ENCODE results near the gene RIPK3.
"Not testable (repeated sequence)": the region's sequence is repeated elsewhere in the genome, so short reads cannot be mapped to it uniquely, and the experiment has no call there.

RIPK3 gene

GRCh38 chr14:24377657-24378056 is 37.9 kb upstream of the RIPK3 start:
- ATAC-seq (replicated peaks): no peak
- H3K36me3 Mint-ChIP-seq (ENCODE audit: insufficient read depth): no peaks in the 10 kb centered on the region
- H3K4me3 Mint-ChIP-seq: no peak overlapping the region
- H3K27me3 Mint-ChIP-seq: peaks cover 22 to 48% of the 10 kb centered on the region in 2 donors
- H3K4me1 Mint-ChIP-seq (ENCODE audit: low read depth in 2 of 2): no peaks in the 10 kb centered on the region
- no peaks in the 10 kb centered on the region for H3K9me3 Mint-ChIP-seq
- H3K27ac Mint-ChIP-seq: no peak overlapping the region
- DNase-seq: no peak

DNA sequence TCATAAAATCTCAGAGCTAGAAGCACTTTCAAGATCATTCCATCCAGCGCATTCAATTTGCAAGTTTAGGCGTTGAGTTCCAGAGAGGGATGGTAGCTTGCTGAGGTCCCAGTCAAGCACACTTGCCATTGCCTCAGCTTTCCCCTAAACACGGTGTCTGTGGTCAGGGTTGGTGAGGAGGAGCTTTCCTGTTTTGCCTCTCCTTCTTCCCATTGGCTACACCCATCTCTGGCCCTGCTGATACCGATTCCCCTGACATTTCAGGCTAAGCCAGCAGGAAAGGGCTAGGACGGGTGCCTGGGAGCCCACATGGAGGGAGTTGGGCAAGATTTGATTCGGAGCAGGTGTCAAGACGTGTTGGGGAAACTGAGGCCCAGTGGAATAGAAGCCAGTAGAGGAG is 37.3 kb upstream of the RIPK3 start:
- ATAC-seq (replicated peaks): no peak
- Mint-ChIP-seq H3K36me3 (ENCODE audit: insufficient read depth) (no peaks in the 10 kb centered on the region), H3K4me1 (ENCODE audit: low read depth in 2 of 2) (no peaks in the 10 kb centered on the region), H3K27me3 (peaks cover 22 to 54% of the 10 kb centered on the region in 2 donors), H3K4me3 (no peak overlapping the region), H3K9me3 (no peaks in the 10 kb centered on the region), H3K27ac (no peak overlapping the region)
- no peak for DNase-seq

DNA sequence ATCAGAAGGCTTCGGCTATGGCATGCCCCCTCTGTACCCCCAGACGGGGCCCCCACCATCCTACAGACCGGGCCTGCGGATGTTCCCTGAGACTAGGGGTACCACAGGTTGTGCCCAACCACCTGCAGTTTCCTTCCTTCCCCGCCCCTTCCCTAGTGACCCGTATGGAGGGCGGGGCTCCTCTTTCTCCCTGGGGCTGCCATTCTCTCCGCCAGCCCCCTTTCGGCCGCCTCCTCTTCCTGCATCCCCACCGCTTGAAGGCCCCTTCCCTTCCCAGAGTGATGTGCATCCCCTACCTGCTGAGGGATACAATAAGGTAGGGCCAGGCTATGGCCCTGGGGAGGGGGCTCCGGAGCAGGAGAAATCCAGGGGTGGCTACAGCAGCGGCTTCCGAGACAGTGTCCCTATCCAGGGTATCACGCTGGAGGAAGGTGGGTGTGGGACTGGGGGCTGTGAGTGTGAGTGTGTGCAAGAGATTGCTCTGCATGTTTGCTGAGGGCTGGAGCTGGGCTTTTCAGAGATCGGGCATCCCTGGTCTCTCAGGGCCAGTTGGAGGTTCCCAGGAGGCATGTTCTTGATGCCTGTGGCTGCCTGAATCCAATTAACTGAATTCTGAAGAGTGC is 36.8 kb upstream of the RIPK3 start:
- H3K4me1 Mint-ChIP-seq (ENCODE audit: low read depth in 2 of 2): no peaks in the 10 kb centered on the region

GRCh38 chr14:24372701-24373416 is 33.1 kb upstream of the RIPK3 start:
- ATAC-seq (replicated peaks): no peak
- Mint-ChIP-seq H3K9me3 (no peaks in the 10 kb centered on the region), H3K36me3 (ENCODE audit: insufficient read depth) (no peaks in the 10 kb centered on the region), H3K4me3 (no peak overlapping the region), H3K27me3 (peaks cover 35 to 75% of the 10 kb centered on the region in 2 donors), H3K4me1 (ENCODE audit: low read depth in 2 of 2) (peaks cover 5 to 9% of the 10 kb centered on the region in 2 donors), H3K27ac (no peak overlapping the region)
- no peak for DNase-seq

More for the DNA sequence above, 36.8 kb upstream of the RIPK3 start:
- Mint-ChIP-seq H3K27ac (no peak overlapping the region), H3K4me3 (no peak overlapping the region), H3K9me3 (no peaks in the 10 kb centered on the region), H3K27me3 (peaks cover 22 to 57% of the 10 kb centered on the region in 2 donors), H3K36me3 (ENCODE audit: insufficient read depth) (no peaks in the 10 kb centered on the region)
- ATAC-seq (replicated peaks) (no peak), DNase-seq (no peak)

DNA sequence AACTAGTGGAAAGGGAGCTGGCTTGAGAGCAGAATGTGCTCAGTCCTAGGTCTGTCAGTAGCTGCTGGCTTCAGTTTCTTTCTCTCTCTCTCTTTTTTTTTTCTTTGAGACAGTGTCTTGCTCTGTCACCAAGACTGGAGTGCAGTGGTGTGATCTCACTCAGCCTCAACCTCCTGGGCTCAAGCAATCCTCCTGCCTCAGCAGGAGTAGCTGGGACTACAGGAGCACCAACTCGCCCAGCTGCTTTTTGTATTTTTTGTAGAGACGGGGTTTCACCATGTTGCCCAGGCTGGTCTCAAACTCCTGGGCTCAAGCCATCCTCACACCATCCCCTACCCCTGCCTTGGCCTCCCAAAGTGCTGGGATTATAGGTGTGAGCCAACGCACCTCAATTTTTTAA is 31.8 kb upstream of the RIPK3 start:
- not testable (repeated sequence) for H3K4me3 Mint-ChIP-seq; ATAC-seq (replicated peaks); H3K27ac Mint-ChIP-seq; H3K36me3 Mint-ChIP-seq (ENCODE audit: insufficient read depth); H3K9me3 Mint-ChIP-seq; DNase-seq
- Mint-ChIP-seq H3K27me3 (peaks cover 47 to 76% of the 10 kb centered on the region in 2 donors), H3K4me1 (ENCODE audit: low read depth in 2 of 2) (peaks cover 16 to 20% of the 10 kb centered on the region in 2 donors)

DNA sequence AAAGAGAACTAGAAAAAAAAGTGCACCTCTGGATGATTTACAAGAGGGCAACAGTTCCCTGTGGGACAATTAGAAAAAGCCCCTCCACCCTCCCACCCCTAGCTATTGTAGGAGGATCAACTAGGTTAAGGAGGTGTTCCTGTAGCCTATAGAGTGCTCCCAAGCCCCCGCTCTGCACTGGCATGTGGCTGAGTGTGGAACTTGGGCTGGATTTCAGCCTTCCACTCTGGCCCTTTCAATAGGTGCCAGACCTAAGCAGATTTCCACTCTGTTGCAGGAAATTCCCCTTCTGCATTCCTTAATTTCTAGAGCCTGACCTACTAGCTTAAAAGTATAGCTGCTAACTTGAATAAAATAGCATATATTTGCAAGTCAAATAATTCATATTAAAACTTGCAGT is 31.0 kb upstream of the RIPK3 start:
- DNase-seq: no peak
- Mint-ChIP-seq H3K9me3 (no peaks in the 10 kb centered on the region), H3K4me3 (no peak overlapping the region), H3K4me1 (ENCODE audit: low read depth in 2 of 2) (peaks cover 21 to 23% of the 10 kb centered on the region in 2 donors), H3K27ac (no peak overlapping the region), H3K27me3 (peaks cover 52 to 76% of the 10 kb centered on the region in 2 donors), H3K36me3 (ENCODE audit: insufficient read depth) (no peaks in the 10 kb centered on the region)
- no peak for ATAC-seq (replicated peaks)

GRCh38 chr14:24369907-24370687 is 30.3 kb upstream of the RIPK3 start:
- Mint-ChIP-seq H3K4me3 (no peak overlapping the region), H3K36me3 (ENCODE audit: insufficient read depth) (no peaks in the 10 kb centered on the region), H3K4me1 (ENCODE audit: low read depth in 2 of 2) (peaks cover 25 to 26% of the 10 kb centered on the region in 2 donors), H3K27ac (no peak overlapping the region), H3K27me3 (peaks cover 53 to 76% of the 10 kb centered on the region in 2 donors), H3K9me3 (no peaks in the 10 kb centered on the region)
- DNase-seq (no peak), ATAC-seq (replicated peaks) (no peak)

GRCh38 chr14:24369463-24369862 is 29.7 kb upstream of the RIPK3 start:
- Mint-ChIP-seq H3K27ac (peak overlapping the region; percentile 20 to 54), H3K4me3 (peak overlapping the region; percentile 70 to 78), H3K4me1 (ENCODE audit: low read depth in 2 of 2) (peaks cover 25 to 26% of the 10 kb centered on the region in 2 donors), H3K27me3 (peaks cover 53 to 78% of the 10 kb centered on the region in 2 donors), H3K9me3 (no peaks in the 10 kb centered on the region), H3K36me3 (ENCODE audit: insufficient read depth) (no peaks in the 10 kb centered on the region)
- no peak for ATAC-seq (replicated peaks)
- DNase-seq: no peak

DNA sequence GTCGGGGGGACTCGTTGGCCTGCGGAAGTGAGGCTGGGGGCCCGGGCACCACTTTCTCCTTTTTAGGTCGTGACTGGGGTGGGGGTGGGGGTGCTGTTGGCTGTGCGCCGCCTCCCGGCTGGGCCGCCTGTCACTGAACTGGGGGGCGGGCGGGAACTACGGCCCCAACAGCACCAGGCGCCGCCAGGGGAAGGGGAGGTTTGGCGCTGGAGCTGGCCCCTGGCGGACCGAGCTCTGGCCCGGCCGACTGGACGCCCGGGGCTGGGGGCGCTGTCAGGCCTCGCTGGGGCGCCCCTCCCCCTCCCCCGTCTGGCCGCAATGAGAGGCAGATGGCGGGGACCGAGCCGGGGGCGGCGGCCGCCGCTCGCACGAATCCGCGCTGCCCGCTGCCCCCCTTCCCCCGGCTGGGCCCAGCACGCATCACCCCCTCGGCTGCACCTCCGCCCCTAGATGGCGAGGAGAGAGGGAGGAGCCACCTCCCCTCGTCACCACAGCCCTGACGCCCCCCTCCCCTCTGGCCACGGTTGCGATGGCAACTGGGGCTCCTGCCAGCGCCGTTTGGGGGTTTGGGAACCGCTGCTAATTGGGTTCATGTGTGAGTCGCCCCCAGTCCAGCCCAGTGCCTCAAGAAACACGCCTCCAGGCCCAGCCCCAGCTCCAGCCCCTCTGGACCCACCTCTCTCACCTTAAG is 28.9 kb upstream of the RIPK3 start:
- Mint-ChIP-seq H3K9me3 (no peaks in the 10 kb centered on the region), H3K4me3 (peak overlapping the region; percentile 70 to 78), H3K36me3 (ENCODE audit: insufficient read depth) (no peaks in the 10 kb centered on the region), H3K27me3 (peaks cover 46 to 70% of the 10 kb centered on the region in 2 donors), H3K27ac (peak overlapping the region; percentile 20 to 54), H3K4me1 (ENCODE audit: low read depth in 2 of 2) (peaks cover 25 to 26% of the 10 kb centered on the region in 2 donors)
- ATAC-seq (replicated peaks): peak; percentile 67
- DNase-seq: peak; percentile 43 to 48 (median 47)

DNA sequence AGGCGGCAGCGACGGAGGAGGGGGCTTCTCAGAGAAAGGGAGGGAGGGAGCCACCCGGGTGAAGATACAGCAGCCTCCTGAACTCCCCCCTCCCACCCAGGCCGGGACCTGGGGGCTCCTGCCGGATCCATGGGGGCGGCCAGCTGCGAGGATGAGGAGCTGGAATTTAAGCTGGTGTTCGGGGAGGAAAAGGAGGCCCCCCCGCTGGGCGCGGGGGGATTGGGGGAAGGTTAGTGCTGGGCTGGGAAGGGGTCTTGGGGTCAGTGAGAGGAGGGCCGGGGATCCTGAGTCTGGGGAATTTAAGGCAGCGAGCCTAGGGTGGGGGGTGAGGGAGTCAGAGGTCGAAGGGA is 28.4 kb upstream of the RIPK3 start:
- no peaks in the 10 kb centered on the region for H3K9me3 Mint-ChIP-seq
- no peak for ATAC-seq (replicated peaks)
- H3K36me3 Mint-ChIP-seq (ENCODE audit: insufficient read depth): no peaks in the 10 kb centered on the region
- peak overlapping the region; percentile 65 to 76 for H3K4me3 Mint-ChIP-seq
- peaks cover 48 to 70% of the 10 kb centered on the region in 2 donors for H3K27me3 Mint-ChIP-seq
- H3K27ac Mint-ChIP-seq: no peak overlapping the region
- peaks cover 25 to 26% of the 10 kb centered on the region in 2 donors for H3K4me1 Mint-ChIP-seq (ENCODE audit: low read depth in 2 of 2)
- no peak for DNase-seq

- H3K27ac Mint-ChIP-seq: peak within 1 kb of the TSS; percentile 20 to 54
- H3K27me3 Mint-ChIP-seq: peaks cover 53 to 70% of the 10 kb centered on the region in 2 donors
- H3K4me1 Mint-ChIP-seq (ENCODE audit: low read depth in 2 of 2): peaks cover 25 to 26% of the 10 kb centered on the region in 2 donors
- H3K4me3 Mint-ChIP-seq: peak within 1 kb of the TSS; percentile 70 to 78
- DNase-seq (no peak), ATAC-seq (replicated peaks) (no peak)
- no peaks in the 10 kb centered on the region for H3K36me3 Mint-ChIP-seq (ENCODE audit: insufficient read depth)
- no peaks in the 10 kb centered on the region for H3K9me3 Mint-ChIP-seq
Observed at GRCh38 chr14:24367514-24368211, 27.9 kb upstream of the RIPK3 start, which contains the start of gene NFATC4. Gene NFATC4 (plus strand): TSS chr14:24368184. CDS start chr14:24368341, 157 bp downstream.

GRCh38 chr14:24366721-24367513 is 27.1 kb upstream of the RIPK3 start:
- H3K4me1 Mint-ChIP-seq (ENCODE audit: low read depth in 2 of 2): peaks cover 25 to 26% of the 10 kb centered on the region in 2 donors
- no peaks in the 10 kb centered on the region for H3K9me3 Mint-ChIP-seq
- peak overlapping the region in 1 of 2 donors; percentile 15 for H3K27ac Mint-ChIP-seq
- ATAC-seq (replicated peaks): peak; percentile 35
- peaks cover 57 to 70% of the 10 kb centered on the region in 2 donors for H3K27me3 Mint-ChIP-seq
- no peaks in the 10 kb centered on the region for H3K36me3 Mint-ChIP-seq (ENCODE audit: insufficient read depth)
- peak overlapping the region; percentile 65 to 76 for H3K4me3 Mint-ChIP-seq
- DNase-seq: peak; percentile 12 to 17 (median 17)
